T-cell (primary cell): ENCODE results near the gene DVL3. TPM values are rescaled to one million over a fixed set of nuclear protein-coding genes. Genes with fewer than 3 reads are reported as not detected.
A peak's percentile ranks its signal among the peaks of the same experiment; 100 is the strongest.

Experiments used
- ATAC-seq, 4 experiments: fragments of 200-7000 bp in 3 of 4; fragments of 150-1000 bp in 1 of 4; cut with Tn5 transposase; replicated peaks in 1 of 4; 1 replicate in 3 of 4; 2 replicates in 1 of 4; pipeline ENCODE4 v1.10.0; 2021; ENCODE audit warnings: moderate library complexity in 3 of 4, mild to moderate bottlenecking in 2 of 4, moderate number of reproducible peaks in 1 of 4
- CTCF ChIA-PET, 2 donors: fragments of 300-600 bp; sonication (Branson Sonifier 250); formaldehyde crosslinking; loops; one replicate each; lab custom pipeline; 2022; ENCODE audit warnings: antibody characterized with exemption in 2 of 2; lab: Charles Lee
- POLR2A ChIA-PET, 2 donors: fragments of 300-600 bp; sonication (Branson Sonifier 250); formaldehyde crosslinking; loops; one replicate each; lab custom pipeline; 2022; ENCODE audit warnings: antibody characterized with exemption in 2 of 2; lab: Charles Lee
- DNase-seq, 35 experiments: peaks; one replicate each; pipeline versions ENCODE4 v3.0.0 to v3.0.0-alpha.2; 2013 to 2023
- H3K27ac ChIP-seq: one replicate; pipeline ENCODE4 v1.5.1; 2013; ENCODE audit warnings: low read length
- H3K27me3 ChIP-seq, 2 experiments: replicated peaks in 1 of 2; 1 replicate in 1 of 2; 2 replicates in 1 of 2; pipeline versions ENCODE4 v1.6.1 to v1.7.0; 2013; ENCODE audit warnings: low read length in 1 of 2, mixed read lengths in 1 of 2; ENCODE audit not compliant: control insufficient read depth in 2 of 2, insufficient read depth in 2 of 2; ENCODE audit errors: extremely low read depth in 1 of 2
- H3K36me3 ChIP-seq, 2 donors: 1 replicate in 1 of 2; 2 replicates in 1 of 2; pipeline versions ENCODE4 v1.6.1 to v1.7.0; 2013; ENCODE audit warnings: low read length in 1 of 2; ENCODE audit not compliant: control insufficient read depth in 2 of 2, insufficient read depth in 1 of 2; ENCODE audit errors: extremely low read depth in 1 of 2
- H3K4me1 ChIP-seq, 2 experiments: 1 replicate in 1 of 2; 2 replicates in 1 of 2; pipeline versions ENCODE4 v1.6.1 to v1.7.0; 2013; ENCODE audit warnings: low read length in 2 of 2, mixed read lengths in 1 of 2; ENCODE audit not compliant: insufficient read depth in 2 of 2, control insufficient read depth in 1 of 2; ENCODE audit errors: extremely low read depth in 1 of 2
- H3K4me3 ChIP-seq, 2 donors: 1 replicate in 1 of 2; 2 replicates in 1 of 2; pipeline versions ENCODE4 v1.5.1 to v1.7.0; 2013; ENCODE audit warnings: mild to moderate bottlenecking in 2 of 2, low read length in 1 of 2, moderate library complexity in 1 of 2; ENCODE audit not compliant: control insufficient read depth in 1 of 2; ENCODE audit errors: extremely low read depth in 1 of 2
- H3K9me3 ChIP-seq: 2 replicates; pipeline ENCODE4 v1.7.0; 2013
- H3K27ac Mint-ChIP-seq, 2 donors: one replicate each; pipeline ENCODE4 v1.8.0; 2020 to 2021; ENCODE audit warnings: mild to moderate bottlenecking in 2 of 2, mixed read lengths in 2 of 2
- H3K27me3 Mint-ChIP-seq, 2 donors: one replicate each; pipeline ENCODE4 v1.8.0; 2021 to 2022; ENCODE audit warnings: mixed read lengths in 2 of 2
- H3K36me3 Mint-ChIP-seq: one replicate; pipeline ENCODE4 v1.8.0; 2021; ENCODE audit warnings: mixed read lengths
- H3K4me1 Mint-ChIP-seq, 3 donors: one replicate each; pipeline ENCODE4 v1.8.0; 2020 to 2022; ENCODE audit warnings: mixed read lengths in 3 of 3, mild to moderate bottlenecking in 1 of 3
- H3K4me3 Mint-ChIP-seq, 3 donors: one replicate each; pipeline ENCODE4 v1.8.0; 2020 to 2022; ENCODE audit warnings: mild to moderate bottlenecking in 3 of 3, mixed read lengths in 3 of 3, moderate library complexity in 3 of 3
- H3K9me3 Mint-ChIP-seq, 3 donors: one replicate each; pipeline ENCODE4 v1.8.0; 2020 to 2022; ENCODE audit warnings: mixed read lengths in 3 of 3
- WGBS: methylation state at CpG from one replicate; pipeline ENCODE4 v1.1.5; 2013; ENCODE audit warnings: missing lambda C conversion rate; ENCODE audit not compliant: insufficient coverage; 5-methylcytosine and 5-hydroxymethylcytosine counted together
- total RNA-seq, 35 experiments: library from RNA in 6 of 35; stranded (reverse) in 6 of 35; fragments of 120-200 nt in 1 of 35; gene quantifications; one replicate each; pipeline versions ENCODE4 v1.2.1 to v1.2.4 and lab custom pipeline; 2013 to 2026

DVL3 gene
- total RNA-seq, 5 donors from 2014 or later (not counting 1 experiment from before 2014, with no cell fraction given), result 33.8 to 60.2 (median 51.2) TPM

DNA sequence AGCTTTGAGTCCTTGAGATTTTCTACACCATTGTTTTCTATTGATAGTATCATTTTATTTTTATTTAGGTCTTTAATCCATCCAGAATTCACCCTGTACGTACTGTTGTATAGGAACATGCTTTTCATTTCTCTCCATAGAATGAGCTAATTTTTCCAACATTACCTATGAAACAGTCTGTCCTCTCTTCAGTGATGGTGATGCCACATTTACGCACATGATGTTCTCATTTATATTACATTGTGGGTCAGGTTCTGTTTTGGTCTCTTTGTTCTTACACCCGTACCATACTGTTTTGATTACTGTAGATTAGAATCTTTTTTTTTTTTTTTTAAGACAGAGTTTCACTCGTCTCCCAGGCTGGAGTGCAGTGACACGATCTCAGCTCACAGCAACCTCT lies 56.5 kb downstream of the DVL3 start:
- H3K4me3 ChIP-seq, result no peak overlapping the region
- CTCF ChIA-PET, result interaction anchor here in 1 of 2 donors (1.2 kb wide), 1 partner anchor 16 kb away, joined by 6 read pairs; no protein-coding TSS in a partner anchor
- Mint-ChIP-seq H3K27ac (no peak overlapping the region), H3K27me3 (peaks cover 10 to 12% of the 10 kb centered on the region in 2 donors), H3K4me1 (no peaks in the 10 kb centered on the region), H3K36me3 (no peaks in the 10 kb centered on the region), H3K9me3 (no peaks in the 10 kb centered on the region), H3K4me3 (no peak overlapping the region)
- H3K27ac ChIP-seq, result no peak overlapping the region
- DNase-seq (no peak), ATAC-seq (no peak)
- no peaks in the 10 kb centered on the region for H3K9me3 ChIP-seq
- H3K4me1 ChIP-seq, result no peaks in the 10 kb centered on the region
- no CpG with 5 or more reads among the region's 5 CpGs for WGBS
- H3K27me3 ChIP-seq, result peaks cover 3 to 17% of the 10 kb centered on the region in 2 experiments
- H3K36me3 ChIP-seq, result no peaks in the 10 kb centered on the region
- POLR2A ChIA-PET, result interaction anchor here in 1 of 2 donors (0.5 kb wide), 1 partner anchor 72 kb away, joined by 6 read pairs; no protein-coding TSS in a partner anchor

GRCh38 chr3:184218814-184219213 lies 63.6 kb downstream of the DVL3 start:
- DNase-seq, result no peak
- Mint-ChIP-seq H3K36me3 (no peaks in the 10 kb centered on the region), H3K27me3 (peaks cover 14 to 29% of the 10 kb centered on the region in 2 donors), H3K4me1 (no peaks in the 10 kb centered on the region), H3K27ac (no peak overlapping the region), H3K4me3 (no peak overlapping the region), H3K9me3 (no peaks in the 10 kb centered on the region)
- Histone ChIP-seq H3K4me3 (no peak overlapping the region), H3K27me3 (peaks cover 0 to 28% of the 10 kb centered on the region in 2 experiments), H3K36me3 (no peaks in the 10 kb centered on the region), H3K27ac (no peak overlapping the region), H3K4me1 (no peaks in the 10 kb centered on the region), H3K9me3 (no peaks in the 10 kb centered on the region)
- WGBS, result no CpG with 5 or more reads among the region's 4 CpGs
- ChIA-PET POLR2A (interaction anchor here (0.6 to 0.7 kb wide), 2 partner anchors 8 to 93 kb away, joined by 3 to 7 read pairs; no protein-coding TSS in a partner anchor), CTCF (no interaction called here)
- ATAC-seq, result no peak

GRCh38 chr3:184222521-184222920 lies 67.3 kb downstream of the DVL3 start:
- H3K27ac Mint-ChIP-seq, result peak overlapping the region in 1 of 2 donors; percentile 46
- Histone ChIP-seq H3K9me3 (no peaks in the 10 kb centered on the region), H3K4me3 (no peak overlapping the region), H3K27ac (no peak overlapping the region), H3K27me3 (peaks cover under 1 to 41% of the 10 kb centered on the region in 2 experiments), H3K4me1 (peaks cover 0 to 2% of the 10 kb centered on the region in 2 experiments), H3K36me3 (no peaks in the 10 kb centered on the region)
- no peak for ATAC-seq
- no peak overlapping the region for H3K4me3 Mint-ChIP-seq
- CTCF ChIA-PET, result interaction anchor here in 1 of 2 donors (0.7 to 1.0 kb wide), 3 partner anchors 65 to 94 kb away, joined by 3 read pairs; no protein-coding TSS in a partner anchor
- H3K4me1 Mint-ChIP-seq, result peaks cover 0 to 2% (median 0%) of the 10 kb centered on the region in 3 donors
- no CpG with 5 or more reads among the region's 3 CpGs for WGBS
- no peak for DNase-seq
- peaks cover 25 to 43% of the 10 kb centered on the region in 2 donors for H3K27me3 Mint-ChIP-seq
- POLR2A ChIA-PET, result no interaction called here
- no peaks in the 10 kb centered on the region for H3K9me3 Mint-ChIP-seq
- H3K36me3 Mint-ChIP-seq, result no peaks in the 10 kb centered on the region

Other genes with a start within 250 kb of the DVL3 start
- 10 to 100 TPM; 17.6 to 34.3 (median 30.2) TPM for gene ABCC5, start 137.5 kb upstream of the DVL3 start, total RNA-seq
- gene HTR3D, start 123.6 kb upstream of the DVL3 start, total RNA-seq, result not detected
- not detected for gene HTR3C, start 102.3 kb upstream of the DVL3 start, total RNA-seq
- gene HTR3E, start 58.3 kb upstream of the DVL3 start, total RNA-seq, result not detected
- gene EIF2B5, start 20.0 kb upstream of the DVL3 start, total RNA-seq, result 10 to 100 TPM; 57.8 to 74.3 (median 72.3) TPM
- gene AP2M1, start 19.5 kb downstream of the DVL3 start, total RNA-seq, result 100 to 1,000 TPM; 124 to 196 (median 188) TPM
- gene ABCF3, start 30.8 kb downstream of the DVL3 start, total RNA-seq, result 100 to 1,000 TPM; 112 to 145 (median 125) TPM
- gene VWA5B2, start 74.2 kb downstream of the DVL3 start, total RNA-seq, result under 1 TPM in 3 of 5 donors, not detected in 2; 0.10 to 0.23 (median 0.16) TPM
- gene ALG3, start 93.6 kb downstream of the DVL3 start, total RNA-seq, result 10 to 100 TPM; 18.7 to 43.1 (median 39.9) TPM
- gene EEF1AKMT4, start 94.3 kb downstream of the DVL3 start, total RNA-seq, result 1 to 10 TPM in 4 of 5 donors, under 1 TPM in 1; 0.37 to 4.0 (median 2.3) TPM
- under 1 TPM in 1 of 5 donors, not detected in 4; 0.19 TPM for gene CAMK2N2, start 106.2 kb downstream of the DVL3 start, total RNA-seq
- not detected for gene ECE2, start 120.6 kb downstream of the DVL3 start, total RNA-seq
- 100 to 1,000 TPM; 134 to 151 (median 149) TPM for gene PSMD2, start 143.9 kb downstream of the DVL3 start, total RNA-seq
- 100 to 1,000 TPM; 232 to 290 (median 271) TPM for gene EIF4G1, start 159.2 kb downstream of the DVL3 start, total RNA-seq
- gene FAM131A, start 182.2 kb downstream of the DVL3 start, total RNA-seq, result 10 to 100 TPM in 3 of 5 donors, 1 to 10 TPM in 2; 8.3 to 13.8 (median 11.9) TPM
- gene CLCN2, start 206.2 kb downstream of the DVL3 start, total RNA-seq, result 1 to 10 TPM; 3.2 to 5.9 (median 4.6) TPM
- 10 to 100 TPM; 33.0 to 75.1 (median 53.3) TPM for gene POLR2H, start 206.3 kb downstream of the DVL3 start, total RNA-seq
- gene THPO, start 222.8 kb downstream of the DVL3 start, total RNA-seq, result not detected
- under 1 TPM in 1 of 5 donors, not detected in 4; 0.28 TPM for gene CHRD, start 224.7 kb downstream of the DVL3 start, total RNA-seq